HG02623 (cell line): ENCODE results near the gene ZNF521.
"Not testable (repeated sequence)": the region's sequence is repeated elsewhere in the genome, so short reads cannot be mapped to it uniquely, and the experiment has no call there.

Experiments used
- ATAC-seq: cut with Tn5 transposase; IDR thresholded peaks from one replicate; pipeline ENCODE4 v1.9.1; 2021; ENCODE audit warnings: moderate library complexity; ENCODE audit not compliant: unreplicated experiment

Gene ZNF521

GRCh38 chr18:25291150-25291549, 60.8 kb downstream of the ZNF521 start:
- ATAC-seq, result no peak

GRCh38 chr18:25289001-25289631, 62.9 kb downstream of the ZNF521 start:
- no peak for ATAC-seq

- no peak for ATAC-seq
Measured at GRCh38 chr18:25288340-25288938, 63.5 kb downstream of the ZNF521 start.

- no peak for ATAC-seq
Measured at GRCh38 chr18:25287106-25287505, 64.9 kb downstream of the ZNF521 start.

- no peak for ATAC-seq
Measured at GRCh38 chr18:25284861-25285550, 67.0 kb downstream of the ZNF521 start.

- ATAC-seq, result no peak
Measured at GRCh38 chr18:25284281-25284680, 67.7 kb downstream of the ZNF521 start.

GRCh38 chr18:25283781-25284180, 68.2 kb downstream of the ZNF521 start:
- no peak for ATAC-seq

GRCh38 chr18:25282896-25283703, 68.9 kb downstream of the ZNF521 start:
- ATAC-seq, result no peak

GRCh38 chr18:25282282-25282681, 69.7 kb downstream of the ZNF521 start:
- ATAC-seq, result no peak

- ATAC-seq, result no peak
Measured at GRCh38 chr18:25281556-25281955, 70.4 kb downstream of the ZNF521 start.

- no peak for ATAC-seq
Measured at GRCh38 chr18:25279961-25280360, 72.0 kb downstream of the ZNF521 start.

GRCh38 chr18:25279556-25279955, 72.4 kb downstream of the ZNF521 start:
- no peak for ATAC-seq

GRCh38 chr18:25279133-25279532, 72.8 kb downstream of the ZNF521 start:
- no peak for ATAC-seq

- no peak for ATAC-seq
Measured at GRCh38 chr18:25278394-25278793, 73.6 kb downstream of the ZNF521 start.

- no peak for ATAC-seq
Measured at GRCh38 chr18:25275412-25276001, 76.5 kb downstream of the ZNF521 start.

GRCh38 chr18:25274926-25275325, 77.0 kb downstream of the ZNF521 start:
- no peak for ATAC-seq

- ATAC-seq, result not testable (repeated sequence)
Measured at GRCh38 chr18:25266931-25267527, 84.9 kb downstream of the ZNF521 start.

- no peak for ATAC-seq
Measured at GRCh38 chr18:25262920-25263319, 89.0 kb downstream of the ZNF521 start.

- ATAC-seq, result no peak
Measured at GRCh38 chr18:25261768-25262167, 90.2 kb downstream of the ZNF521 start.

- no peak for ATAC-seq
Measured at GRCh38 chr18:25256439-25256838, 95.5 kb downstream of the ZNF521 start.

GRCh38 chr18:25253779-25254178, 98.2 kb downstream of the ZNF521 start:
- no peak for ATAC-seq
